GM23338 (cell line): Measurements from ENCODE around the gene LRRC8B. TPM values are rescaled to one million over a fixed set of nuclear protein-coding genes. Genes with fewer than 3 reads are reported as not detected.

Source experiments
- ATAC-seq: fragments of 200-7000 bp; cut with Tn5 transposase; 3 replicates; pipeline ENCODE4 v1.9.1; 2020
- DNase-seq: peaks from one replicate; pipeline ENCODE4 v3.0.0-alpha.2; 2015; ENCODE audit warnings: low spot score
- H2AFZ ChIP-seq: fragments of 200-600 bp; sonication (generic); 2 replicates; pipeline ENCODE4 v1.8.0; 2016; ENCODE audit warnings: antibody characterized with exemption, mild to moderate bottlenecking, moderate library complexity
- H3F3A ChIP-seq: fragments of 200-600 bp; sonication (generic); replicated peaks from 2 replicates; pipeline ENCODE4 v1.8.0; 2017; ENCODE audit warnings: antibody characterized with exemption, mixed run types, low read depth
- H3K27ac ChIP-seq: fragments of 200-600 bp; sonication (generic); 2 replicates; pipeline ENCODE4 v1.6.1; 2016; ENCODE audit warnings: low read depth
- H3K27me3 ChIP-seq: fragments of 200-600 bp; sonication (generic); 2 replicates; pipeline ENCODE4 v1.8.0; 2016; ENCODE audit warnings: mild to moderate bottlenecking, mixed run types, moderate library complexity; ENCODE audit not compliant: insufficient read depth
- H3K36me3 ChIP-seq: fragments of 200-600 bp; sonication (generic); 2 replicates; pipeline ENCODE4 v1.8.0; 2016; ENCODE audit warnings: mild to moderate bottlenecking; ENCODE audit not compliant: insufficient read depth
- H3K4me1 ChIP-seq: fragments of 200-600 bp; sonication (generic); 2 replicates; pipeline ENCODE4 v1.8.0; 2016; ENCODE audit warnings: mild to moderate bottlenecking, moderate library complexity; ENCODE audit not compliant: insufficient read depth
- H3K4me2 ChIP-seq: fragments of 200-600 bp; sonication (generic); 2 replicates; pipeline ENCODE4 v1.7.1; 2017; ENCODE audit warnings: mixed run types
- H3K4me3 ChIP-seq: fragments of 200-600 bp; sonication (generic); 2 replicates; pipeline ENCODE4 v1.6.1; 2016; ENCODE audit warnings: mixed run types
- H3K79me2 ChIP-seq: fragments of 200-600 bp; sonication (generic); replicated peaks from 2 replicates; pipeline ENCODE4 v1.8.0; 2017; ENCODE audit warnings: mild to moderate bottlenecking; ENCODE audit not compliant: insufficient read depth
- H3K9me2 ChIP-seq: fragments of 200-600 bp; sonication (generic); 2 replicates; pipeline ENCODE4 v1.8.0; 2017; ENCODE audit not compliant: insufficient read depth
- H4K20me1 ChIP-seq: fragments of 200-600 bp; sonication (generic); replicated peaks from 2 replicates; pipeline ENCODE4 v1.8.0; 2017; ENCODE audit warnings: mild to moderate bottlenecking; ENCODE audit not compliant: insufficient read depth
- H3K27ac Mint-ChIP-seq: 2 replicates; pipeline ENCODE4 v1.8.0; 2020; ENCODE audit warnings: inconsistent platforms, mild to moderate bottlenecking, moderate library complexity, mixed read lengths
- H3K27me3 Mint-ChIP-seq: 3 replicates; pipeline ENCODE4 v1.8.0; 2022; ENCODE audit warnings: low read depth, mild to moderate bottlenecking, moderate library complexity, mixed read lengths, inconsistent platforms; ENCODE audit not compliant: insufficient read depth, poor library complexity
- H3K36me3 Mint-ChIP-seq: 3 replicates; pipeline ENCODE4 v1.8.0; 2021; ENCODE audit warnings: low read depth, mild to moderate bottlenecking, inconsistent platforms, moderate library complexity, mixed read lengths
- H3K4me1 Mint-ChIP-seq: 3 replicates; pipeline ENCODE4 v1.8.0; 2020; ENCODE audit warnings: mild to moderate bottlenecking, inconsistent platforms, mixed read lengths
- H3K4me3 Mint-ChIP-seq: 3 replicates; pipeline ENCODE4 v1.8.0; 2021; ENCODE audit warnings: moderate library complexity, mild to moderate bottlenecking, inconsistent platforms, mixed read lengths
- H3K9me3 Mint-ChIP-seq: 3 replicates; pipeline ENCODE4 v1.8.0; 2020; ENCODE audit warnings: moderate library complexity, mild to moderate bottlenecking, inconsistent platforms, mixed read lengths
- CREB1 ChIP-seq: fragments of 250-450 bp; sonication (Bioruptor Pico); IDR thresholded peaks from 2 replicates; pipeline ENCODE4 v1.5.0; 2020; ENCODE audit warnings: low read depth, mild to moderate bottlenecking, moderate library complexity
- CTCF ChIP-seq, 2 experiments: fragments of 200-600 bp in 1 of 2; sonication (generic) in 1 of 2; conservative IDR thresholded peaks; 2 replicates each; pipeline versions ENCODE4 v1.5.1 to v1.6.1; 2016 to 2017; ENCODE audit warnings: antibody characterized with exemption in 2 of 2, low read depth in 2 of 2, mild to moderate bottlenecking in 2 of 2, moderate library complexity in 1 of 2
- EZH2 ChIP-seq: fragments of 200-600 bp; sonication (generic); IDR thresholded peaks from one replicate; pipeline ENCODE4 v1.8.0; 2017; ENCODE audit warnings: antibody characterized with exemption, mild to moderate bottlenecking, low read depth; ENCODE audit not compliant: unreplicated experiment
- NANOG ChIP-seq: IDR thresholded peaks from 2 replicates; pipeline ENCODE4 v1.6.1; 2016; ENCODE audit warnings: antibody characterized with exemption, borderline replicate concordance
- POLR2AphosphoS5 ChIP-seq: IDR thresholded peaks from 2 replicates; pipeline ENCODE4 v1.6.1; 2016; ENCODE audit warnings: antibody characterized with exemption, low read depth
- ZNF114 ChIP-seq: fragments of 250-450 bp; sonication (Bioruptor Pico); IDR thresholded peaks from 2 replicates; pipeline ENCODE4 v1.5.0; 2020; ENCODE audit warnings: mild to moderate bottlenecking, moderate library complexity
- polyA plus RNA-seq: library from polyadenylated mRNA; unstranded; fragments of >200 nt; fragmentation: Nextera tagmentation; extraction: Ambion mirVana; gene quantifications from 2 replicates; pipeline ENCODE4 v1.2.1, GENCODE V29; 2016
- total RNA-seq: library from RNA; depleted of rRNA; stranded (reverse); fragments of >200 nt; shearing (Covaris generic); gene quantifications from 2 replicates; pipeline ENCODE4 v1.2.3, GENCODE V29; 2014
- TF ChIP-seq, protein P1 (sequence below): fragments of 250-450 bp; sonication (Bioruptor Pico); IDR thresholded peaks from 2 replicates; pipeline ENCODE4 v1.5.0; 2020; ENCODE audit warnings: mild to moderate bottlenecking, moderate library complexity
- TF ChIP-seq, protein P2 (sequence below): IDR thresholded peaks from 2 replicates; pipeline ENCODE4 v1.6.1; 2016; ENCODE audit warnings: antibody characterized with exemption

LRRC8B gene
- total and polyA plus RNA-seq, 2 experiments from 2014 or later: 9.0 to 26.5 TPM

DNA sequence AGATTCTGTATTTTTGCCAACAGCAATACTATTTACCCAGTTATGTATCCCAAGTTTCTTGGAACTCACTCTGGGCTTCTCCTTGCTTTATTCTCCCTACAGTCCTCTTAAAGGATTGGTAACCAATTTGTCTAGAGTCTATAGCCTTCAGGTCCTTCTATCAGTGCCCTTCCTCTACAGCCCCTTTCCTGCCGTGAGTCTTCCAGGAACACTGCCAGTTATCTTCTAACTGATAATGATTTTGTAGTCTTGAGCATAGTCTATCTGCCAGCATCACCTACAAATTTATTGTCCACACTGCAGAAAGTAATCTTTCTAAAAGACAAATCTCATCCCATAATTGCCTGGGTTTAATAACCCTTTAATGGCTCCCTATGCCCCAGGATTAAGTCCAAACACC is 8.2 kb downstream of the LRRC8B start:
- Mint-ChIP-seq H3K4me3 (no peak overlapping the region), H3K36me3 (peaks cover 12% of the 10 kb centered on the region; the same call in 2 of the 3 replicates), H3K27ac (no peak overlapping the region), H3K4me1 (peaks cover 32% of the 10 kb centered on the region), H3K9me3 (no peaks in the 10 kb centered on the region; the same call in 2 of the 3 replicates), H3K27me3 (peaks cover 3% of the 10 kb centered on the region)
- Histone ChIP-seq H4K20me1 (peaks cover 30% of the 10 kb centered on the region), H3K4me1 (peaks cover 25% of the 10 kb centered on the region), H2AFZ (no peak overlapping the region), H3K4me2 (no peak overlapping the region), H3K79me2 (peaks cover 98% of the 10 kb centered on the region), H3K36me3 (no peaks in the 10 kb centered on the region), H3K27ac (no peak overlapping the region), H3K27me3 (no peaks in the 10 kb centered on the region), H3F3A (no peaks in the 10 kb centered on the region), H3K4me3 (no peak overlapping the region), H3K9me2 (no peaks in the 10 kb centered on the region)
- DNase-seq (no peak), ATAC-seq (no peak)
- TF ChIP-seq EZH2: no peak
- TF ChIP-seq ZNF114 (CRISPR knock-in tag): no peak
- TF ChIP-seq, protein P1, sequence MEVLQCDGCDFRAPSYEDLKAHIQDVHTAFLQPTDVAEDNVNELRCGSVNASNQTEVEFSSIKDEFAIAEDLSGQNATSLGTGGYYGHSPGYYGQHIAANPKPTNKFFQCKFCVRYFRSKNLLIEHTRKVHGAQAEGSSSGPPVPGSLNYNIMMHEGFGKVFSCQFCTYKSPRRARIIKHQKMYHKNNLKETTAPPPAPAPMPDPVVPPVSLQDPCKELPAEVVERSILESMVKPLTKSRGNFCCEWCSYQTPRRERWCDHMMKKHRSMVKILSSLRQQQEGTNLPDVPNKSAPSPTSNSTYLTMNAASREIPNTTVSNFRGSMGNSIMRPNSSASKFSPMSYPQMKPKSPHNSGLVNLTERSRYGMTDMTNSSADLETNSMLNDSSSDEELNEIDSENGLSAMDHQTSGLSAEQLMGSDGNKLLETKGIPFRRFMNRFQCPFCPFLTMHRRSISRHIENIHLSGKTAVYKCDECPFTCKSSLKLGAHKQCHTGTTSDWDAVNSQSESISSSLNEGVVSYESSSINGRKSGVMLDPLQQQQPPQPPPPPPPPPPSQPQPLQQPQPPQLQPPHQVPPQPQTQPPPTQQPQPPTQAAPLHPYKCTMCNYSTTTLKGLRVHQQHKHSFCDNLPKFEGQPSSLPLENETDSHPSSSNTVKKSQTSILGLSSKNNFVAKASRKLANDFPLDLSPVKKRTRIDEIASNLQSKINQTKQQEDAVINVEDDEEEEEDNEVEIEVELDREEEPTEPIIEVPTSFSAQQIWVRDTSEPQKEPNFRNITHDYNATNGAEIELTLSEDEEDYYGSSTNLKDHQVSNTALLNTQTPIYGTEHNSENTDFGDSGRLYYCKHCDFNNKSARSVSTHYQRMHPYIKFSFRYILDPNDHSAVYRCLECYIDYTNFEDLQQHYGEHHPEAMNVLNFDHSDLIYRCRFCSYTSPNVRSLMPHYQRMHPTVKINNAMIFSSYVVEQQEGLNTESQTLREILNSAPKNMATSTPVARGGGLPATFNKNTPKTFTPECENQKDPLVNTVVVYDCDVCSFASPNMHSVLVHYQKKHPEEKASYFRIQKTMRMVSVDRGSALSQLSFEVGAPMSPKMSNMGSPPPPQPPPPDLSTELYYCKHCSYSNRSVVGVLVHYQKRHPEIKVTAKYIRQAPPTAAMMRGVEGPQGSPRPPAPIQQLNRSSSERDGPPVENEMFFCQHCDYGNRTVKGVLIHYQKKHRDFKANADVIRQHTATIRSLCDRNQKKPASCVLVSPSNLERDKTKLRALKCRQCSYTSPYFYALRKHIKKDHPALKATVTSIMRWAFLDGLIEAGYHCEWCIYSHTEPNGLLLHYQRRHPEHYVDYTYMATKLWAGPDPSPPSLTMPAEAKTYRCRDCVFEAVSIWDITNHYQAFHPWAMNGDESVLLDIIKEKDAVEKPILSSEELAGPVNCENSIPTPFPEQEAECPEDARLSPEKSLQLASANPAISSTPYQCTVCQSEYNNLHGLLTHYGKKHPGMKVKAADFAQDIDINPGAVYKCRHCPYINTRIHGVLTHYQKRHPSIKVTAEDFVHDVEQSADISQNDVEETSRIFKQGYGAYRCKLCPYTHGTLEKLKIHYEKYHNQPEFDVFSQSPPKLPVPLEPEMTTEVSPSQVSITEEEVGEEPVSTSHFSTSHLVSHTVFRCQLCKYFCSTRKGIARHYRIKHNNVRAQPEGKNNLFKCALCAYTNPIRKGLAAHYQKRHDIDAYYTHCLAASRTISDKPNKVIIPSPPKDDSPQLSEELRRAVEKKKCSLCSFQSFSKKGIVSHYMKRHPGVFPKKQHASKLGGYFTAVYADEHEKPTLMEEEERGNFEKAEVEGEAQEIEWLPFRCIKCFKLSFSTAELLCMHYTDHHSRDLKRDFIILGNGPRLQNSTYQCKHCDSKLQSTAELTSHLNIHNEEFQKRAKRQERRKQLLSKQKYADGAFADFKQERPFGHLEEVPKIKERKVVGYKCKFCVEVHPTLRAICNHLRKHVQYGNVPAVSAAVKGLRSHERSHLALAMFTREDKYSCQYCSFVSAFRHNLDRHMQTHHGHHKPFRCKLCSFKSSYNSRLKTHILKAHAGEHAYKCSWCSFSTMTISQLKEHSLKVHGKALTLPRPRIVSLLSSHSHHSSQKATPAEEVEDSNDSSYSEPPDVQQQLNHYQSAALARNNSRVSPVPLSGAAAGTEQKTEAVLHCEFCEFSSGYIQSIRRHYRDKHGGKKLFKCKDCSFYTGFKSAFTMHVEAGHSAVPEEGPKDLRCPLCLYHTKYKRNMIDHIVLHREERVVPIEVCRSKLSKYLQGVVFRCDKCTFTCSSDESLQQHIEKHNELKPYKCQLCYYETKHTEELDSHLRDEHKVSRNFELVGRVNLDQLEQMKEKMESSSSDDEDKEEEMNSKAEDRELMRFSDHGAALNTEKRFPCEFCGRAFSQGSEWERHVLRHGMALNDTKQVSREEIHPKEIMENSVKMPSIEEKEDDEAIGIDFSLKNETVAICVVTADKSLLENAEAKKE (CRISPR knock-in tag): no peak
- TF ChIP-seq NANOG: no peak
- no peak for TF ChIP-seq CREB1
- TF ChIP-seq POLR2AphosphoS5: no peak
- no peak for TF ChIP-seq CTCF (conservative IDR thresholded peaks at IDR 0.05; ENCODE audit: low read depth in 2 of 2)
- TF ChIP-seq, protein P2, sequence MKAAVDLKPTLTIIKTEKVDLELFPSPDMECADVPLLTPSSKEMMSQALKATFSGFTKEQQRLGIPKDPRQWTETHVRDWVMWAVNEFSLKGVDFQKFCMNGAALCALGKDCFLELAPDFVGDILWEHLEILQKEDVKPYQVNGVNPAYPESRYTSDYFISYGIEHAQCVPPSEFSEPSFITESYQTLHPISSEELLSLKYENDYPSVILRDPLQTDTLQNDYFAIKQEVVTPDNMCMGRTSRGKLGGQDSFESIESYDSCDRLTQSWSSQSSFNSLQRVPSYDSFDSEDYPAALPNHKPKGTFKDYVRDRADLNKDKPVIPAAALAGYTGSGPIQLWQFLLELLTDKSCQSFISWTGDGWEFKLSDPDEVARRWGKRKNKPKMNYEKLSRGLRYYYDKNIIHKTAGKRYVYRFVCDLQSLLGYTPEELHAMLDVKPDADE: no peak
